ENCODE results near the gene TMED9.
A peak's percentile ranks its signal among the peaks of the same experiment; 100 is the strongest.
"Not testable (repeated sequence)": the region's sequence is repeated elsewhere in the genome, so short reads cannot be mapped to it uniquely, and the experiment has no call there.

The TMED9 gene

DNA sequence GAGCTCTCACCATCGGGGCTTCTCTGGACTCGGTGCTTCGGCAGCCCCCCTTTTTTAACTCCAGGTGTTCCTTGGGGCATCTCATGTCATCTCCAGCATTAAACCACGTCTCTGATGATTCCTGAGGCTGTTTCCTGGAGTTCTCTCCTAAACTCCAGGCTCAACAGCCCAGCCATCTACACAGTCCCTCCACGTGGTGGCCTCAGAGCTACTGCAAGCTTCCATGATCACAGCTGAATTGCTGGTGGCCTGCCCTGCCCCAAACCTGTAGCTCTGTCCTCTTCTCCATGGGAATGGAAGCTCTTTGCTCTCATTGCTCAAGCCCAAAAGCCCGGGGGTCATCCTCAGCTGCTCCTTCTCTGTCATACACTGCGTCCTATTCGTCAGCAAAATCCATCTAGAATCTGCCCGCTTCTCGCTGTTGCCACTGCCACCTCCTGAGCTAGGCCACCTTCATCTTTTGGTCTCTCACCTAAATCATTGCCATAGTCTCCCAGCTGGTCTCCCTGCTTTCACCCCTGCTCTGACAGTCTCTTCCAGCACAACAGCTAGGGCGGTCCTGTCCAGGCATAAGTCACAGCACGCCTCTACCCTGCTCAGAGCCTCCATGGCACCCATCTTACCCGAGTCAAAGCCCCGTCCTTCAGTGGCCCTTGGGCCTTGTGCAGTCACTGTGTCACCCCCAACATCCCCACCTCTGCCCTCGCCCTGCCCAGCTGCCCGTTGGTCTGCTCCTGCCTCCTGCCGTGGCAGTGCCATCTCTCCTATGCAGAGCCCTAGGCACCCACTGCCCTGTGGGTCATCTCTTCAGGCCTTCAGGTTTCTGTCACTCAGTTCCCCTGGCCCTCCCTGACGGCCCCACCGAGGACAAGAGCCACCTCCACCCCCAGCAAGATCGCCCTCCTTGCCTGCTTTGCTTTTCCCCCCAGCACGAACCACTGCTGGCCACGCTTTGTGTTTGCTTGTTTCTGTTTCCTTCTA, 14.4 kb downstream of the TMED9 start:
- DNase-seq (ENCODE audit: low spot score) = no peak

- no peak for DNase-seq (ENCODE audit: low spot score)
Observed at GRCh38 chr5:177607115-177607451, 15.1 kb downstream of the TMED9 start.

DNA sequence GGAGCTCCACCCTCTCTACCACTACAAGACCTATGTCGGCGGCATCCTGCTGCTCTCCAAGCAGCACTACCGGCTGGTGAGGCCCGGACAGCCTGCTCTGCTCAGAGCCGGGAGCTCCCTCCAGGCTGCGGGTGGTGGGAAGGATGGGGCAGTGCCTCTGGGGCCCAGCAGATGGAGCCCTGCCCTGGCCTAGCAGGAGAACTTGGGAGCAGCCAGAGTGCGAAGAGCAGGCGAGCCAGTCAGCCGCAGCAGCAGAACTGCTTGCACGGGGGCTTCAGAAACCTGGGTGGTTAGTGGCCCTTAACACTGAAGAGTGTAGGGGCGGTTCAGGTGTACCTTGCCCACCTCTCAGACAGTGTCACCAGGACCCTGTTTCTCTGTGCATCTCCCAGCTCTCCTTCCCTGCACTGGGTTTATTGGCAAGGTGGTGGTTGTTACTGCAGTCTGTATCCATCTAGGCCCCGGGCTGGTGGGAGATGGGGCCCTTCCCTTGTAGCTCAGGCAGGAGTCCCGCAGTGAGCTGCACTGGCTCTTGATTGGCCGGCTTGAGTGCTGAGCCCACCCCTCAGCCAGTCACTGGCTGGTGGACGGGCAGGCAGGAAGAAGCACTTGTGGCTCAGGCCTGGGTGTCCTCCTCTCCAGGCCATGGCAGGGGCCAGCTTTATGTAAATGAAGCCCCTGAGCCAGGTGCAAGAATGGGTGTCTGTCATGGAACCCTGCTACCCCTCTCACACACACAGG, 15.6 kb downstream of the TMED9 start:
- DNase-seq (ENCODE audit: low spot score) = peak; percentile 78

- DNase-seq (ENCODE audit: low spot score) = no peak
Observed at GRCh38 chr5:177608243-177609075, 16.5 kb downstream of the TMED9 start.

GRCh38 chr5:177609076-177610059, 17.4 kb downstream of the TMED9 start:
- no peak for DNase-seq (ENCODE audit: low spot score)

DNA sequence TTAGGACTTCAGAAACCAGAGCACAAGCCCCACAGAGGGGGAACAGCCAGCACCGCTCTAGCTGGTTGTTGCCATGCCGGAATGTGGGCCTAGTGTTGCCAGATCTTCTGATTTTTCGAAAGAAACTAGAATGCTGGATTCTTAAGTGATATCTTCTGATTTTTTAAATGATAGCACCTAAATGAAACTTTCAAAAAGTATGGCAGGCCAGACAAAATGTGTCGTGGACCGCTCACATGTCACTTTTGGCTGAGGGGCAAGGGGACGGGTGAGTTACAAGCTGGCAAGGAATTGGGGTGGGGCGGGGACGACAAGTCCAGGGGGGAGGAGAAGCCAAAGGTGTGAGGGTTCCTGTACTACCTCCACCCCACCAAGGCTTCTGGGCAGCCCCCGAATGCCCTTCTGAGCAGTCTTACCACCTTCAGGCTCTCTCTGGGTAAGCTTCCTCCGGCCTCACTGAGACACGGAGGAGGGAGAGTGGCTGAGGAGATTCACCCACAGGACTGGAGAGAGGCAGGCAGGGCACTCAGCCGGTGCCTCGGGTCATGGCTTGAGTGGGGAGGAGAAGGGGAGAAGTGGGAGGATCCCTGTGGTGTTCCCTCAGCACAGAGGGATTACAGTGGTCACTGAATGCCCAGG, 18.2 kb downstream of the TMED9 start:
- DNase-seq (ENCODE audit: low spot score) = no peak

DNA sequence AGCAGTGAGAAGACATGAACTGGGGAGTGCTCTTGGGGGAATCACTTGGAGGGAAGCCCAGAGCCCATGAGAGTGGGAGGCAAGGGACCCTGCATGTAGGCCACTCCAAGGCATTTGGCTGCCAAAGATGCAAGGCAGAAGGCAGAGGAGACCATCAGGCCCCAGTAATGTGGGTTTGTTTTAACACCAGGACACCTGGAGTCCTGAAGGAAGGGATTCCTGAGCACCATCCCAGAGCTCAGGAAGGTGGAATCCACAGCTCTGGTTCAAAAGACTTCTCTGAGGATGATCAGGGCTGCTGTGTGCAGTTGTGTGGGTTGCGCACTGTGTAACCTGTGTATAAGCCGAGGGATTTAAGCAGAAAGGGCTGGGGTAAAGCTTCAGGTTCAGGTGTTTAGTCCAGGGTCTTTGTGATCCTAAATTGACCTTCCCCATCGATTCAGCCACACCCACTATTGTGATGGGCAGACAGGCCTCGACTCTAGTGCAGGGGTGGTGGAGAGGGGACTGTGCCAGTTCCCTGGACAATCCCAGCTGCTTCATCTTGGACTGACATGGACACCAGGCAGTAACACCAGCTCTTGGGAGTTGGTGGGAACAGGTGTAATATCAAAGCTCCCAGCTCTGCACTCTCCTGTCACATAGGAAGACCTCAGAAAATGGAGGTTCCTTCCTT, 18.9 kb downstream of the TMED9 start:
- no peak for DNase-seq (ENCODE audit: low spot score)

DNA sequence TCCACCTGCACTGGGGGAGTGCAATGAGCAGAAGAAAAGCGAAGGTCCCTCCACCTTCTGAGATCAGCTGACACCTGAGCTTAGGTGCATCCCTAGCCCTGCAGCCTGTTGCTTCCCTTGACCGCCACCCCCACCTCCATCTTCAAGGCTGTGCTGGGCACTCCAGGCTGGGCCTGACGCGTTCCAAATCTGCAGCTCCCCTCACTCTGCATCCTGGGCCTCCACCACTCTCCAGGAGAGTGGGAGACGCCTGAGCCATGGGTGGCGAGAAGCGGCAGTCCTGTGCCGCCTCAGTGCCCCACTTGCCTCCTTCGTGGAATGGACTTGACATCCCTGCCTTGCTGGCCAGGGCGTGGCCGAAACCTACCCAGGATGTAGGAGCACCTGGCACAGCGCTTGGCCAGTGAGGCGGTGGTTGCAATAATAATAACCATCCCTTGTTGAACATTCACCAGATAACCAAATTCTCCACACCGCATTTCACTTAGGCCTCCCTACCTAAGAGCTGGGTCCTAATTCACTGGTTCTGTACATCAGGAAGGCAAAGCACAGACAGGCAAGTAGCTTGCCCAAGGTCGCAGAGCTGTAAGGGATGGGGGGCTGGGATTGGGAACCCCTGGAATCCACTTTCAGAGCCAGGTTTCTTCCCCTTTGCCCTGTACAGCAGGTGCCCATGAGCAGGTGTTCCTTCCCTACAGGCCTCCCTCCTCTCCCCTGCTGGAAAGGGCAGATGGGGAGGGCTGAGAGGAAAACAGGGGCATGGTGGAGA, 19.6 kb downstream of the TMED9 start:
- no peak for DNase-seq (ENCODE audit: low spot score)

- no peak for DNase-seq (ENCODE audit: low spot score)
Observed at GRCh38 chr5:177612215-177612673, 20.2 kb downstream of the TMED9 start.

- no peak for DNase-seq (ENCODE audit: low spot score)
Observed at GRCh38 chr5:177620560-177620959, 28.6 kb downstream of the TMED9 start.

GRCh38 chr5:177624172-177624571, 32.2 kb downstream of the TMED9 start:
- not testable (repeated sequence) for DNase-seq (ENCODE audit: low spot score)

DNA sequence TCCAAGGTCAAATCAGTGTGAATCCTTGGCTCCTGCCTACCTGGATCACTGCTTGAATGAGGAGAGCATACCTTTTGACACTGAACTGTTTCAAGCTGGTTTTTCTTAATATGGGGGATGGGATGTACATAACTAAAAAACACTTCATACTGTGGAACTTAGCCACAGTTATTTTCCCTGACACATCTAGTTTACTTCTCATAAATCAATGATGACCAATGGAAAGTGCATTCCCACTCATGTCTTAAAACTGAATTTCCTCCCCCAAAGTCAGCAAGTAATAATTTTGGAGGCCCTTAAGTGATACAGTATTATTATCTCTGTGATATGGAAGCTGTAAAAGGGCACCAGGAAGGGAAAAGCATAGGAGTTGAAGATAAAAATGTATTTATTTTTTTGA, 38.2 kb downstream of the TMED9 start:
- not testable (repeated sequence) for DNase-seq (ENCODE audit: low spot score)

DNA sequence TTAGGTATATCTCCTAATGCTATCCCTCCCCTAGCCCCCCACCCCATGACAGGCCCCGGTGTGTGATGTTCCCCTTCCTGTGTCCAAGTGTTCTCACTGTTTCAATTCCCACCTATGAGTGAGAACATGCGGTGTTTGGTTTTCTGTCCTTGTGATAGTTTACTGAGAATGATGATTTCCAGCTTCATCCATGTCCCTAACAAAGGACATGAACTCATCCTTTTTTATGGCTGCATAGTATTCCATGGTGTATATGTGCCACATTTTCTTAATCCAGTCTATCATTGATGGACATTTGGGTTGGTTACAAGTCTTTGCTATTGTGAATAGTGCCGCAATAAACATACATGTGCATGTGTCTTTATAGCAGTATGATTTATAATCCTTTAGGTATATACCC, 42.9 kb downstream of the TMED9 start:
- not testable (repeated sequence) for DNase-seq (ENCODE audit: low spot score)

GRCh38 chr5:177645462-177645861, 53.5 kb downstream of the TMED9 start:
- not testable (repeated sequence) for DNase-seq (ENCODE audit: low spot score)

Data from kidney capillary endothelial cell (primary cell).